ENCODE data around the gene VPS37B.

The VPS37B gene

DNA sequence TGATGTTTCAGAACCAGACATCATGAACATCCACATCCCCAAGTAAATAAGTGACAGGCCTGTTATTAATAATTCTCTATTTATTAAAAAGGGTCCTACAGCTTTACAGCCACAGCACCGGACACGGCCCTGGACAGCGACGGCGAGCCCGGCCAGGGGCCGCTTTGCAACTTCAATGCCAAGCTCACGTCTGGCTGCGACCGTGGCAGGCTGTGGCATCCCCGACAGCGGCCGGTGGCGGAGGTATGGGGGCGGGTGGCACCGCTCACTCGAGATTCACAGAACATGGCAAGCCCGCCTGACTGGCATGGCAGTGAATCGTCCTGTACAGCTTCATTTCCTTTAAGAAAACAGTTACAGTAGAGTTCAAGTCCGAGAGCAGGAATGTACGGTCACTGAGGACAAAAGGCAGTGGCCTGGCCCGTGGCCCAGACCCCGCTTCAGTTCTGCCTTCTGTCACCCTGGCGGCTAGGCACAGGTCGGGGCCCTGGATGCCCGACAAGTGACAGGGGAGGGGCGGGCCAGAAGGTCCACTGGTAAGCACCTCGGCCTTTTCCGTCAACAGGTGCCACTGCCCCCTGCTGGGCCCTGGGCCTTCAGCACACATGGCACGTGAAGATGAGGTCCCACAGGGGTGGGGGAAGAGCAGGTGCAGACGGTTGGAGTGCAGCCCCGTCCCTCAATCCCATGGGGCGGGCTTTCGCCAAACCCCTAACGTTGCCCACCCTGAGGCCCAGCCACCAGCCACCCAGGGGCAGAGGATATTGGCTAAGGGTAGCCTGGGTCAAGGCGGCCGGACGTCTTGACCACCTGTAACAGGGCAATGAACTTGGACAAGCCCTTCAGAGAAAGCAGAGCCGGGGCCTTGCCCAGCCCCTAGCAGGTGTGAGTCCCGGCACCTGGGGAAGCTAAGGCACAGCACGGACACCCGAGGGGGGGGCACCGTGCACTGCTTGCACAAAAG, 30.4 kb downstream of the VPS37B start:
- DNase-seq: no peak

DNA sequence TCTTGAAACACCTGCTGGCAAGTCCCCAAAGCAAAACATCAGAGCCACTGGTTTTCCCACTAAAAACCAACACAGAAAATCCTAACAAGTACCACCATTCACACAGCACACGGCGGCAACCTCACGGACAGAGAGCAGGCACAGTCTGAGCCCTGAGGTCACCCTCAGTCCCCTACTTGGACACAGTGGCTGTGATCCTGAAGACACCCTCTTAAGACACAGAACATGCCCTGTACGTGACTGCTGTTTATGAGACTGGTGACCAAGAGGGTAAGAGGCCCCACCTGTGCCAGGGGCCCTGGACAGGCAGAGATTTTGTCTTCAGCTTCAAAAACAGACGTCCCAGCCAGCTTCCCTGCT, 31.1 kb downstream of the VPS37B start:
- DNase-seq: no peak

DNA sequence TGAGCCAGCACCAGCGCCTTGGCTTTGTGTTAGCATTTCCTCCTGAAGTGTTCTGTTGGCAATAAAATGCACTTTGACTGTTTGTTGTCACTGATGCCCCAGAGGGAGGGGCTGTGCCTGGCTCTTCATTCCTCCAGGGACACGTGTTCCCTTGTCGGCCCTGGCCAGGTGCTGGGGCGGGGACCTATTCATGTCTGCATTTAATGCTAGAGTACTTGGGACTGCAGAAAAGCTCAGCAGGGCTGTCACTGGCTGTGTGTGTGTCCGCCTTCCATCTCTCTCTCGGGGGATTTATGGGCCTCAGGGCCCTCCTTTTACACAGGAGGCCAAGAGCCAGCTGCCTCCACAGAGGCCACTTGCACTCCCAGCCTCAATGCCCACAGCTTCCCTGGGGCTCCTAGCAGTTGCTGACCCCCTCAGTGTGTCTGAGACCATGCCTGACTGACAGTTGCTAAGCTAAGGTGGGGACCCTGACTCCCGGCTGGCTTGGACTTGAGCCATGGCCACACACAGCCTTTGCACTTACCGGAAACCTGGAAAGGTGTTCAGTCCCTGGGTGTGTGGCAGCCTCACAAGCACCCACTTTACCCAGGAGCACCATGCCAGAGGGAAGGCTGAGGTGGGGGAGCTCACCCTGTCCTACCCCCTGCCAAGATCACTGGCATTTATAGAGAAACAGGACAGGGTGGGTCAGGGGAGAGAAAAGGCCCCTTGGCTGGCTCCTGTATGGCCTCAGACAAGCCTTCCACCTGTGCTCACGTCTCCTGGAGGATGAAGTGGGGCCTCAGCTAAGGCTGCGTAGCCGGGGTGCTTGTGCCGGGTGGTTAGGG, 32.8 kb downstream of the VPS37B start:
- no peak for DNase-seq

DNA sequence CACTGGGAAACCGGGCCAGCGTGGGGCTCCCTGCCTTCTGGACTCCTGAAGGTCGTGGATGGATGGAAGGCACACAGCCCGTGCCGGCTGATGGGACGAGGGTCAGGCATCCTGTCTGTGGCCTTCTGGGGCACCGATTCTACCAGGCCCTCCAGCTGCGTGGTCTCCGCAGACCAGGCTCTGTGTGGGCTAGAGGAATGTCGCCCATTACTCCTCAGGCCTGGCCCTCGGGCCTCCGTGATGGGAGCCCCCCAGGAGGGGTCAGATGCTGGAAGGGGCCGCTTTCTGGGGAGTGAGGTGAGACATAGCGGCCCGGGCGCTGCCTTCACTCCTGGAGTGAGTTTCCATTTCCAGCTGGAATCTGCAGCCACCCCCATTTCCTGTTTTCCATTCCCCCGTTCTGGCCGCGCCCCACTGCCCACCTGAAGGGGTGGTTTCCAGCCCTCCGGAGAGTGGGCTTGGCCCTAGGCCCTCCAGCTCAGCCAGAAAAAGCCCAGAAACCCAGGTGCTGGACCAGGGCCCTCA, 33.8 kb downstream of the VPS37B start:
- DNase-seq: no peak

DNA sequence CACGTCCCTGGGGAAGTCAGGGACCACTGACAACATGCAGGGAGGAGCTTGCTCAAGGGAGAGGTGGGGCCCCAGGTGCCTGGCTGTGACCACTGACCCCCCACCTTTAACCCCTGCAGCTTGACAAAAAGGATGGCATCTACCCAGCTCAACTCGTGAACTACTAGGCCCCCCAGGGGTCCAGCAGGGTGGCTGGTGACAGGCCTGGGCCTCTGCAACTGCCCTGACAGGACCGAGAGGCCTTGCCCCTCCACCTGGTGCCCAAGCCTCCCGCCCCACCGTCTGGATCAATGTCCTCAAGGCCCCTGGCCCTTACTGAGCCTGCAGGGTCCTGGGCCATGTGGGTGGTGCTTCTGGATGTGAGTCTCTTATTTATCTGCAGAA, 34.3 kb downstream of the VPS37B start:
- no peak for DNase-seq

DNA sequence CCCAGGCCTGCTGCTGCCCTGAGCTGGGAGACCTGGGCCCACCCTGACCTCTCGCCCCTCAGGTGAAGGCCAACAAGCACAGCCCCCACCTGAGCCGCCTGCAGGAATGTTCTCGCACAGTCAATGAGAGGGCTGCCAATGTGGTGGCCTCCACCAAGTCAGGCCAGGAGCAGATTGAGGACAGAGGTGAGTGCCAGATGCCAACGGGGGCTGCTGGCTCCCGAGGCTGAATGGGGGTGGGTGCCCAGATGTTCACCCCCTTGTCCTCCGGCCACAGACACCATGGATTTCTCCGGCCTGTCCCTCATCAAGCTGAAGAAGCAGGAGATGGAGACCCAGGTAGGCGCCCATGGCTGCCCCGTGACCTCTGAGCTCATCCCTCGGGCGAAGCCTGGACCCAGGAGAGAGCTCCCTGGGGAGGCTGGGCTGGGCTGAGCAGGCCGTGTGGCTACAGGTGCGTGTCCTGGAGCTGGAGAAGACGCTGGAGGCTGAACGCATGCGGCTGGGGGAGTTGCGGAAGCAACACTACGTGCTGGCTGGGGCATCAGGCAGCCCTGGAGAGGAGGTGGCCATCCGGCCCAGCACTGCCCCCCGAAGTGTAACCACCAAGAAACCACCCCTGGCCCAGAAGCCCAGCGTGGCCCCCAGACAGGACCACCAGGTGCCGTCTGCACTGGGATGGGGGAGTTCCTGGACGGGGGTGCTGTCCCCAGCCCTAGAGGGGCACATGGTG, 34.9 kb downstream of the VPS37B start:
- DNase-seq: no peak

DNA sequence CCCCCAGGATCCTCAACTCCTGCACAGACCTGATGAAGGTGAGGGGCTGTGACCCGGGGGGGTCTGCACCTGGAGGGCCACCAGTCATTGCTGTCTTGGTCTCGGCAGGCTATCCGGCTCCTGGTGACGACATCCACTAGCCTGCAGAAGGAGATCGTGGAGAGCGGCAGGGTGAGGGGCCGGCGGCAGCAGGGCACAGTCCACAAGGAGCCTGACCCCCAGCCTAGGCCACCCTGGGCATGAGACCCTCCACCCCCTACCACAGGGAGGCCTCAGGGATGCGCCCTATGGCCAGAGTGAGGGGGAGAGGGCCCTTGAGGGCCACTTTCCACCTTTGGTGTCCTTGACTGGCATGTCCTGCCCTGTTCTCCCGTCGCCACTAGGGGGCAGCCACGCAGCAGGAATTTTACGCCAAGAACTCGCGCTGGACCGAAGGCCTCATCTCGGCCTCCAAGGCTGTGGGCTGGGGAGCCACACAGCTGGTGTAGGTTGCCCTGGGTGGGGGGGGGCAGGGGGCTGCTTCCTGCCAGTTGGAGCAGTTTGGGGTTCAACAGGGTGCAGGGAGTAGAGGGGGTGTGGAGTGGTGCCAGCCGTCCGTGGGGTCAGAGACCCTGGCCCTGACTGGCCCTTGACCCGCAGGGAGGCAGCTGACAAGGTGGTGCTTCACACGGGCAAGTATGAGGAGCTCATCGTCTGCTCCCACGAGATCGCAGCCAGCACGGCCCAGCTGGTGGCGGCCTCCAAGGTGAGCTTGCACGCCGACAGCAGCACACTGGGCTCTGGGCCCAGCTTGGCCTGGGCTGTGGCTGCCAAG, 35.7 kb downstream of the VPS37B start:
- peak; percentile 77 for DNase-seq

DNA sequence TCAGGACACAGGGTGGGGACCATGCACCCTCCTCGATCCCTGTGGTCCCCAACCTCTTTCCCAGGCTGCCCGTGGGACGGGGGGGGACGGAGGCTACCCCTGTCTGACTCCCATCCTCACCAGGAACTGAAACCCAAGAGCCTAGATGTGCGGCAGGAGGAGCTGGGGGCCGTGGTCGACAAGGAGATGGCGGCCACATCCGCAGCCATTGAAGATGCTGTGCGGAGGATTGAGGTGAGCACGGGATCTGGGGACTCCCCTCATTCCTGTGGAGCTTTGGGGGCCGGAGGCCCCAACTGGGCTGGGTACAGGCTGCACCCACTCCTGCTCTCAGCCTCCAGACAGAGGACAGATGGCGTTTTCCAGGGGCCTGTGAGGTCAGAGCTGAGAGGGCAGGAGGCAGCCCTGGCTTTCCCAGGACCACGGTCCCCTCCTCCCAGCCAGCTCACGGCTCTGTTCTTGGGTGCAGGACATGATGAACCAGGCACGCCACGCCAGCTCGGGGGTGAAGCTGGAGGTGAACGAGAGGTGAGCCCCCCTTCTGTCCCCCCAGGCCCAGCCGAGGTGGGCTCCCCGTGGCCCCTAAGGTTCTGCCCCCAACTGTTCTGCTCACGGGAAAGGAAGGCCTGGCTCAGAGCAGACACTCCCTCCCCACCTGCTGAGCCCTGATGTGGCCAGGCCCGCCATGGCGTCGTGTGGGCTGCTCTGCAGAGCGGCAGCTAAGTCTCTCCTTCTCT, 36.5 kb downstream of the VPS37B start:
- DNase-seq: no peak

DNA sequence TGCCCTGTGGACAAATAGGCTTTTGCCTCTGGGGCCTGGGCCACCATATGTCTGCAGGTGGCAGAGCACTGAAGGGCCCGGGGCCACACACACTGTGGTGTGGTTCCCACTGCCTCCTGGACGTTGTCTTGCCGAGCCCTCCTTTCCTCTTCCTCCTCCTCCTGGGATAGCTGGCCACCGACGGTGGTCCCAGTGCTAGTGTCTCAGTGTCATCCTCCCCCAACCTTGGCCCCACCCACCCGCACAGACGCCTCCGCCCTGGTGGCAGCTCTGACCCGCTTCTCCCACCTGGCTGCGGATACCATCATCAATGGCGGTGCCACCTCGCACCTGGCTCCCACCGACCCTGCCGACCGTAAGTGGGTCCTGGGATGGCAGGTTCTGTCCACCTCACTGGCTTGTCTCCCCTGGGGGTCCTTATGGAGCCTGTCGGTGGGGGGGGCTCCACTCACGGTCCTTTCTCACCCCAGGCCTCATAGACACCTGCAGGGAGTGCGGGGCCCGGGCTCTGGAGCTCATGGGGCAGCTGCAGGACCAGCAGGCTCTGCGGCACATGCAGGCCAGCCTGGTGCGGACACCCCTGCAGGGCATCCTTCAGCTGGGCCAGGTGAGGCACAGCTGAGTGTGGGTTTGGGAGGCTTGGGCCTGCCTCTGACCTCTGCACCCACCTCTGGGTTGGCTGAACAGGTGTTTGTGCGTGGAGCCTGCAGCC, 37.2 kb downstream of the VPS37B start:
- no peak for DNase-seq

DNA sequence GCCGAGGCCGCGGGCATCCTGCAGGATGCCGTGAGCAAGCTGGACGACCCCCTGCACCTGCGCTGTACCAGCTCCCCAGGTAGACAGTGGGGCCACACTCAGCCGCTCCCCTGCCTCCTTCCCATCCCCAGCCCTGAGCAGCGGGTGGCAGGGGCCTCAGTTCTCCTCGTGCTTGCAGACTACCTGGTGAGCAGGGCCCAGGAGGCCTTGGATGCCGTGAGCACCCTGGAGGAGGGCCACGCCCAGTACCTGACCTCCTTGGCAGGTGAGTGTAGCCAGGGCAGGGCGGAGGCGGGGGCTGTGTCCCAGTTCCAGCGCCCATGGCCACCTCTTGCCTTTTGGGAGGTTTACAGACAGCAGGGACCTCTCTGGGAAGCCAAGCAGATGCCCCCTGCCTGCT, 37.8 kb downstream of the VPS37B start:
- no peak for DNase-seq

DNA sequence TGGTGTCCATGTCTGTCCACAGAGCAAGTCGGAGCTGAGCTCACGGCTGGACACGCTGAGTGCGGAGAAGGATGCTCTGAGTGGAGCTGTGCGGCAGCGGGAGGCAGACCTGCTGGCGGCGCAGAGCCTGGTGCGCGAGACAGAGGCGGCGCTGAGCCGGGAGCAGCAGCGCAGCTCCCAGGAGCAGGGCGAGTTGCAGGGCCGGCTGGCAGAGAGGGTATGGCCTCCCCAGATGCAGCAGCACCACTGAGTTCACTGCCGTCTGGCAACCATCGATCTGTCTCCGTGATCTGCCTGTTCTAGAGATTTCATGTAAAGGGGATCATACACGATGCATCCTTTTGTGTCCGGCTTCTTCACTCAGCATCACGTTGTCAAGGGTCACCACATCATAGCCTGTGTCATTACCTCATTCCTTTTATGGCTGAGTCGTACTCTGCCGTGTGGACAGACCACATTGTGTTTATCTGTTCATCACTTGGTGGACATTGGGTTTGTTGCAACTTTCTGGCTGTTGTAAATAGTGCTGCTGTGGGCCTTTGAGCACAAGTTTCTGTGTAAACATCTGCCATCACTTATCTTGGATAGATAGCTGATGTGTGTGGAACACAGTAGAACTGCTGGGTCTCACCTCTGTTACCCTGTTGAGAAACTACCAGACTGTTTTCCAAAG, 38.8 kb downstream of the VPS37B start:
- DNase-seq: no peak

DNA sequence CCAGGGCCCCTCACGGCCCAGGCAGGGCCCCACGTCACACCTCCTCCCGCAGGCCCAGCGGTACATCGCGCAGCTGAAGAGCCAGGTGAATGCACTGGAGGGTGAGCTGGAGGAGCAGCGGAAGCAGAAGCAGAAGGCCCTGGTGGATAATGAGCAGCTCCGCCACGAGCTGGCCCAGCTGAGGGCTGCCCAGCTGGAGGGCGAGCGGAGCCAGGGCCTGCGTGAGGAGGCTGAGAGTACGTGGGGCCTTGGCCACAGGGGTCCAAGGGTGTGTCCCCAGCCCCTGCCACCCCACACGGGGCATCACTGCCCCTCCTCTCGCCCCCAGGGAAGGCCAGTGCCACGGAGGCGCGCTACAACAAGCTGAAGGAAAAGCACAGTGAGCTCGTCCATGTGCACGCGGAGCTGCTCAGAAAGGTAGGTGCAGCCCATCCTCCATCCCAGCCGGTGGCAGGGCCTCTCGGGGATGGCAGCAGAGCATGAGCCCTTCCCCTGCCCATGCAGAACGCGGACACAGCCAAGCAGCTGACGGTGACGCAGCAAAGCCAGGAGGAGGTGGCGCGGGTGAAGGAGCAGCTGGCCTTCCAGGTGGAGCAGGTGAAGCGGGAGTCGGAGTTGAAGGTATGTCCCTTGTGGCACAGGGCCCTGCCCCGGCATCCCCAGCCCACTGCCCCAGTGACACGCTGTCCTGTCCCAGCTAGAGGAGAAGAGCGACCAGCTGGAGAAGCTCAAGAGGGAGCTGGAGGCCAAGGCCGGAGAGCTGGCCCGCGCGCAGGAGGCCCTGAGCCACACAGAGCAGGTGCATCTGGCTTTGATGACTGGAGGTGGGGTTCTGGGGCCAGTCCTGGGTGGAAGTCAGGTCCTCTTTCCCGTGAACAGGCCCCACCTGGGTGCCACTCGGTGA, 39.7 kb downstream of the VPS37B start:
- DNase-seq: no peak

DNA sequence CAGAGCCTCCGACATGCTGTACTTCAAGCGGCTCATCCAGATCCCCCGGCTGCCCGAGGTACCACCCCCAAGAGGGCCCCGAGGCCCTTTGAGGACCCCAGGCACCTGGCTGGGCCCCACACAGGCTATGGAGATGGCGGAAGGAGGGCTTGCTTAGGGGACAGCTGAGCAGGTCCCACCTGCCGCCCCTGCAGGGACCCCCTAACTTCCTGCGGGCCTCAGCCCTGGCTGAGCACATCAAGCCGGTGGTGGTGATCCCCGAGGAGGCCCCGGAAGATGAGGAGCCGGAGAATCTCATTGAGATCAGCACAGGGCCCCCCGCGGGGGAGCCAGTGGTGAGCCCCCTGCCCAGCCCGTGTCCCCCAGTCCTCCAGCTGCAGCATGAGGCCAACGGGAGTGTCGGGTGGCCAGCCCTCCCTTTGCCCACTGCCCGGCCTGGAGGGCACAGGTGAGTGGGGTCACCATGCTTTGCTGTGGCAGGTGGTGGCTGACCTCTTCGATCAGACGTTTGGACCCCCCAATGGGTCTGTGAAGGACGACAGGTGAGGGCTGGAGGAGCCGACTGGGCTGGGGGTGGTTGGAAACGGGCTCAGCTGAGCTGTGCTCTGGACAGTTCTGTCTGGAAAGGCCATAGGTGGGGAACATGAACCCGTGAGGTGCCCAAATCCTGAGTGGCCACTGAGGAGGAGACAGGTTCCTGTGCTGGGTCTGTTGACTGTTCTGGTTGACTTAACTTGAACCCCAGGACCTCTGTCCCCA, 40.7 kb downstream of the VPS37B start:
- no peak for DNase-seq

DNA sequence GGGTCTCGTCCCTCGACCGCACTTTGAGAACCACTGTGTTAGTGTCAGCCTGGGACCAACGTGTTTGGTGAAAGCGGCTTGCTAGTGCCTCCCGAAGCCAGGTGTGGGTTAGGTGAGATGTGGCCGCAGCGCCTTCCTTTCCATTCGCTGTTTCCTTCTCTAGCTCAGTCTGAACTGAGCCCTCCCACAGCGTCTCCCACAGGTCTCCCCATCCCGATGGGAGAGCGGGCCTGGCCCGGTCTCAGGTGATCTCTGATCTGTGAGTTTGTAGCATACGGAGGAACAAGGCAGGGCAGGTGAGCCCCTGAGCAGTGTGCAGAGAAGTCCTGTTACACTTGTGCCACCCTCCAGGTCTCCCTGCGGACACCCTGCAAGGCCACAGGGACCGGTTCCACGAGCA, 41.4 kb downstream of the VPS37B start:
- DNase-seq: no peak

DNA sequence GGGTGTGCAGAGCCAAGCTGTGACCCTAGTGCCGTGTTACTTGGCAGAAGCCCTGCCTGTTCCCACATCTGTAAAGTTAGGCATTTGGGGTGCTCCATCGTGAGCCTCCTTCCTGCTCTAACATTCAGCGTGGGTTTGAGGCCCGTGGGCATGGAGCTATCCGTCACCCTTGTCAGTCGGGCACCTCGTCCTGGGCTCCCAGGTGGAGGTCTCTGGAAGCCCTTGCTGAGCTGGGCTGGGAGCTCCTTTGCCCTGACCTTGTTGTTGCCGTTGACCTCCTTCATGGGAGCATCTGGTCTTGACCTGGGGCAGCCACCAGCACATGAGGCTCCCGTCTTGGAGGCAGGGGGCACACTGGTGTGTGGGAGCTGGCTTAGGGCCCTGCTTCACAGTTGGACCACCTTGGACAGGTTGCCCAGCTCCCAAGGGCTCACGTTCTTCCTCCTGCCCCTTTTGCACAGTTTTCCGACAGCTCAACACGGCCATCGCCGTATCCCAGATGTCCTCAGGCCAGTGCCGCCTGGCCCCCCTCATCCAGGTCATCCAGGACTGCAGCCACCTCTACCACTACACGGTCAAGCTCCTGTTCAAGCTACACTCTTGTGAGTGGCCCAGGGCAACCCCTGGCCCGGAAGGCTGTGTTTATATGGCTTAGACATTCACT, 42.2 kb downstream of the VPS37B start:
- DNase-seq: no peak

DNA sequence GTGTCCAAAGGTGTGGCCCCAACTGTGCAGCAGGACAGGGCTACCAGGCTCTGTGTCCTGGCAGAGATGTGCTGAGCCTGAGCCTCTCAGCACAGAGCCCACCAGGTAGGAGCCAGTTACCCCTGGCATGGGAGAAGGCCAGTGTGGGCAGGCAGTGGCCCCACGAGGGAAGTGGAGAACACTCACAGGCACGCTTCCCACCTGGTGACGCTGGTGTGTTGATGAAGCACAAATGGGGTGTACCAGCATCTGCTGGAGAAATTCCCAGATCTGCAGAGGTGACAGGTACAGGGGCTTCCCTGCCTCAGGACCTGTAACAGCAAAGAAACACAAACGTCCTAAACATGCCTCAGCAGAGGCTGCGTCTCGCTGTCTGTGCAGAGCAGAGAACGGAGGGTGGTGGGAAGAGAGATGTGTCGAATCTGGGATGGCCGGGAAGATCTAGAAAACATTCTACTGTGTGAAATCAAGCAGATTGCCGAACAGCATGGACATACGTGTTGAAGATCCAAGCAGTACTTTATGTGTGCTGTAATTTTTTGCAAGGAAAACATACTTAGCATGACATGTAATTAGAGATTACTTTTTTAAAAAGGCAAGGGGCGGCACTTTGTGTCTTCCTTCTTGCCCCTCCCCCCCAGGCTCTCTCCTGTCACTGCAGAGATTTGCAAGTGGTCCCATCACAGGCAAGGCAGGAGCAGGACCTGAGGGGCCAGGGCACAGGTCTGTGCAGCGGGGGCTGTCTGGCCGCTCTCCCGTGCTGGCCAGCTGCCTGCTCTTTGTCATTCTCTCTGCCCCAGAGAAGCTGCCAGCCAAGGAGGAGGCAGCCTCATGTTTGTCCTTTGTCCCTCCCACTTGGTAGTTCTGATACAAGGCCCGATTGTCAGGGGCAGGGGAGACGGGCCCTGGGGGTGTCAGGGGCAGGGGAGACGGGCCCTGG, 43.3 kb downstream of the VPS37B start:
- no peak for DNase-seq

DNA sequence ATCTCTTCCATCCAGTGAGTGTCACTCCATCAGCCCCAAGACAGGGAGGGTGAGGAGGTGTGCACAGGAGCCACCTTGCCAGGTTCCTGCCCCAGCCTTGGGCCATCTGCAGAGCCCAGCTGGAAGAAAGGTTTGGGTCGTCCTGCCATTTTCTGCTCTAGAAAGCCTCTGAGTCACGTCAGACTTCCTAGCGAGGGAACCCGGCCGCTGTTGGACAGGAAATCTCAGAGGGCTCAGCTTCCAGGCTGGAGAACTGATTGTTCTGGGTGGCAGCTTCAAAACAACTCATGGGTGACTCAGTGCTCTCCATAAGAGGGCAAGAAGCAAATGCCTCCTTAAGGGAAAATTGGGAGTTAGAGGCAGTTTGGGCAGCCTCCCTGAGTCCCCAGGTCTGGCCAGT, 44.1 kb downstream of the VPS37B start:
- peak; percentile 55 for DNase-seq
